ENCODE data around the gene BUD31.

BUD31 gene

DNA sequence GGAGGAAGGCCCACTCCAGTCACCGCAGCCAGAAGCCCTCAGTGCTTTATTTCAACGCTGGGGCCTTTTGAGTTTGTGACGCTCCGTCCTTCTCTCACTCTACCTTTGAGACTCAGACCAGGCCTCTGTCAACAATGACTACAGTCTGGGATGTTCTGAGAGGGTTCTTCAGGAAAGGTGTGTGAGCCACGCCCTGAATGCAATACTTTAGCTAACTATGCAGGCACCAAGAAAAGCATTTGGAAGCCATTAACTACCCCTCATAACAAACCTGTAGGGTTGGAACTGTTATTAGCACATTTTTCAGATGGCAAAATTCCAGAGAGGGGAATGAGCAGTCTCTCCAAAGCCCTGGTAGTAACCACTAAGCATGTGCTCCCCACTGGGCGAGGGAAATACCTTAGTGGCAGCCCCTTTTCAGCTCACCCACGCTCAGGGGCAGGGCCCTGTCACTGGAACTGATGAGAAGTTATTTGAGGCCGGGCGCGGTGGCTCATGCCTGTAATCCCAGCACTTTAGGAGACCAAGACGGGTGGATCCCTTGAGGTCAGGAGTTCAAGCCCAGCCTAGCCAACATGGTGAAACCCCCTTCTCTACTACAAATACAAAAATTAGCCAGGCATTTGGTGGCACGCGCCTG is 39.9 kb upstream of the BUD31 start:
- no peak overlapping the region for H3K4me3 ChIP-seq (ENCODE audit: low read length)
- no peak for DNase-seq (ENCODE audit: low read depth)
- TF ChIP-seq, protein P1, sequence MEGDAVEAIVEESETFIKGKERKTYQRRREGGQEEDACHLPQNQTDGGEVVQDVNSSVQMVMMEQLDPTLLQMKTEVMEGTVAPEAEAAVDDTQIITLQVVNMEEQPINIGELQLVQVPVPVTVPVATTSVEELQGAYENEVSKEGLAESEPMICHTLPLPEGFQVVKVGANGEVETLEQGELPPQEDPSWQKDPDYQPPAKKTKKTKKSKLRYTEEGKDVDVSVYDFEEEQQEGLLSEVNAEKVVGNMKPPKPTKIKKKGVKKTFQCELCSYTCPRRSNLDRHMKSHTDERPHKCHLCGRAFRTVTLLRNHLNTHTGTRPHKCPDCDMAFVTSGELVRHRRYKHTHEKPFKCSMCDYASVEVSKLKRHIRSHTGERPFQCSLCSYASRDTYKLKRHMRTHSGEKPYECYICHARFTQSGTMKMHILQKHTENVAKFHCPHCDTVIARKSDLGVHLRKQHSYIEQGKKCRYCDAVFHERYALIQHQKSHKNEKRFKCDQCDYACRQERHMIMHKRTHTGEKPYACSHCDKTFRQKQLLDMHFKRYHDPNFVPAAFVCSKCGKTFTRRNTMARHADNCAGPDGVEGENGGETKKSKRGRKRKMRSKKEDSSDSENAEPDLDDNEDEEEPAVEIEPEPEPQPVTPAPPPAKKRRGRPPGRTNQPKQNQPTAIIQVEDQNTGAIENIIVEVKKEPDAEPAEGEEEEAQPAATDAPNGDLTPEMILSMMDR (conservative IDR thresholded peaks at IDR 0.05; ENCODE audit: low read length), result no peak

DNA sequence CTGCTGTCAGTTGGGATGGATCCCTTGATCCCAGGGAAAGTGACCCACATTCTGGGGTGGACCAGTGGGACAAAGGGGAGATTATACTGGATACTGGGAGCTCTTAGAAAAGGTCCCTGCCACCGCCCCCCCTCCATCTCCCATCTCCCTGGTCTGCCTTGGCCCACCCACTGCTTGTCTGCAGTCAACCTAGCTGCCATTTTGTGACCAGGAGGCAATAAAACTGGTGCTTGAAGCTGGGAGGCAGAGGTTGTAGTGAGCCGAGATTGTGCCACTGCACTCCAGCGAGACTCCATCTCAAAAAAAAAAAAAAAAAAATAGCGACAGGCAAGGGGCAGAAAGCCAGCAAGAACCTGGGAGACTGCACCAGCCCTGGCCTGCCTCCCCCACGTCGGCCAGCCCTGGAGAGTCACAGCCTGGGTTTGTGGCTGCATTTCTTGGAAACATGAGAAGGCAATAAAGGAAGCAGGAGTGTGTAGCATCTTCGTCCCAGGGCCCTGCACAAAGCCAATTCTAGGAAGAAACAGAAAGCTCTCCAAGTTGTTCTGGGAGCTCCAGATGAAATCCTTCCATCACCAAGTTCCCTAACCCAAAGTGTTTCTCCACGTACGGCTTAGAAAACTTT is 38.9 kb upstream of the BUD31 start:
- peak; percentile 47 for DNase-seq (ENCODE audit: low read depth)
- TF ChIP-seq, protein P1 (conservative IDR thresholded peaks at IDR 0.05; ENCODE audit: low read length), result no peak

DNA sequence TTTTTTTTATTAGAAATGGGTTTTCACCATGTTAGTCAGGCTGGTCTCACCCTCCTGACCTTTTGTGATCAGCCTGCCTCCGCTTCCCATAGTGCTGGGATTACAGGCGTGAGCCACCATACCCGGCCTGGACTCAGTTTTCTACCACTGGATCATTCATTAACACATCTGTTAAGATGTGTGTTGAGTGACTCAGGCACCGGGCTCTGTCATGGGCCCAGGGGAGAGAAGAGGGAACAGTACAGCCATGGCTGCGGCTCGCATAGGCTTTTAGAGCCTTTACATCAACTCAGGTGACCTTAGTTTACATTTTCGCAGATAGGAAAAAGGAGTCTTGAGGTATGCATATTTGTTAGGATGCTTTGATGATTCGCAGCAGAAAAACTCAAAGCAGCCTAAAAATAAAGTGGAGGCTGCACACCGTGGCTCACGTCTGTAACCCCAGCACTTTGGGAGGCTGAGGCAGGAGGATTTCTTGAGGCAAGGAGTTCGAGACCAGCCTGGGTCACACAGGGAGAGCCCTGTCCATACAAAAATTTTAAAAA is 37.3 kb upstream of the BUD31 start:
- TF ChIP-seq, protein P1 (conservative IDR thresholded peaks at IDR 0.05; ENCODE audit: low read length), result no peak
- no peak for DNase-seq (ENCODE audit: low read depth)
- H3K4me3 ChIP-seq (ENCODE audit: low read length), result no peak overlapping the region

More for the DNA sequence above, 38.9 kb upstream of the BUD31 start:
- no peak overlapping the region for H3K4me3 ChIP-seq (ENCODE audit: low read length)

DNA sequence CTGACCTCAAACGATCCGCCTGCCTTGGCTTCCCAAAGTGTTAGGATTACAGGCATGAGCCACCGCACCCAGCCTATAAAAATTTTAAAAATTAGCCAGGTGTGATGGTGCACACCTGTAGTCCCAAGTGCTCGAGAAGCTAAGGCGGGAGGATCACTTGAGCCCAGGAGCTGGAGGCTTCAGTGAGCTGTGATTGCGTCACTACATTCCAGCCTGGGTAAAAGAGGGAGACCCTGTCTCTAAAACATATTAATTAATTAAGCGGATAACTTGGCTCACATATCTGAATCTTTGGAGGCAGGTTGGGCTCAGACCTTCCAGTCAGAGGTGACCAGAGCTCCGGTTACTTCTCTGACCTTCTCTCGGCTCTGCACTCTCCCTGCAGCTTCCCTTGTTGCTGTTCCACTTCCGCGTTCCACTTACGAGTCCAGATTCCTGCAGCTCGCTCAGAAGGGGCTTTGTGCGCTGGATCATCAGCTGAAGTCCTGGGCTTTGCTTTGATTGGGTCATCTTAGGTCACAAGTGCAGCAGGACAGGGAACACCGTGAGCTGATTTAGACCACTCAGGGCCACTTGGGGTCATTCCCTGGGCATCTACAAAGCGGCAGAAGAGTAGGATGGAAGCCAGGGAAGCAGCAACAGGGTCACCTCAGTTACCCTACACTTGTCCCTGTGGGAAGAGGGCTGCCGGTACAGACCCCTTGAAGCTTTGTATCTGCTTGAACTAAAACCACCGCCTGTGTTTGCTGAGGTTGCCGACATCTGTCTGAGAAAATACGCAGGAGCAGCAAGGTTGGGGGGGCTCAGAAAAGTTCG is 36.3 kb upstream of the BUD31 start:
- TF ChIP-seq, protein P1 (conservative IDR thresholded peaks at IDR 0.05; ENCODE audit: low read length), result no peak
- H3K4me3 ChIP-seq (ENCODE audit: low read length), result no peak overlapping the region
- DNase-seq (ENCODE audit: low read depth), result peak; percentile 48

DNA sequence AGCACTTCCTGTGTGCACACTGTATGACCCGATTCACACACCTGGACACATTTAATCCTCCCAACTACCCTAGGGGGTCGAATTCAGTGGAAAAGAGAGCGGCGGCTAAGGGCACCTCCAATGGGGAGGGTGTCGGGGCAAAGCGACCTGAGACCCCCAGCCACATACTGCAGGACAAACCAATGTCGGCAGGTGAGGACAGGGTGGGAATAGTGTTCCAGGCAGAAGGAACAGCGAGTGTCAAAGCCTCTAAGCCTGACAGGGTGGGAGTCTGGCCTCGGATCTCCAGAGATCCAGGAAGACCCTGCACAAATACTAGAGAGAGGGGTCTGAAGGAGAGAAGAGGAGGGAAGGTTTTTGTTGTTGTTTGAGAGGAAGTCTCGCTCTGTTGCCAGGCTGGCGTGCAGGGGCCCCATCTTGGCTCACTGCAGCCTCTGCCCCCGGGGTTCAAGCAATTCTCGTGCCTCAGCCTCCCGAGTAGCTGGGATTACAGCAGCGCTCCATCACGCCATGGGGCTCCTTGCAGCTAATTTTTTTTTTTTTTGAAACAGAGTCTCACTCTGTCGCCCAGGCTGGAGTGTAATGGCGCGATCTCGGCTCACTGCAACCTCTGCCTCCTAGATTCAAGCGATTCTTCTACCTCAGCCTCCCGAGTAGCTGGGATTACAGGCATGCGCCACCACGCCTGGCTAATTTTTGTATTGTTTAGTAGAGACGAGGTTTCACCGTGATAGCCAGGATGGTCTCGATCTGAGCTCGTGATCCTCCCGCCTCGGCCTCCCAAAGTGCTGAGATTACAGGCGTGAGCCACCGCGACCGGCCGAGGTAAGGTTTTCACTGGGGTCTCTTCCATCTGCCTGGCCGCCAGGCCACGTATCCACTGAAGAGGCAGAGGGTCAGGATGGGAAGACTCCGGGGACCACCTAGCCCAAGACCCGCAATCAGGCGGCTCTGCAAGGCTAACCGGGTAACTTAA is 35.4 kb upstream of the BUD31 start:
- no peak for DNase-seq (ENCODE audit: low read depth)
- H3K4me3 ChIP-seq (ENCODE audit: low read length), result peak overlapping the region; percentile 67; the same call in 1 of the 2 replicates
- TF ChIP-seq, protein P1 (conservative IDR thresholded peaks at IDR 0.05; ENCODE audit: low read length), result no peak
